Muscle layer of colon (tissue), 2 donors: ENCODE data around the gene HNRNPK.
A peak's percentile ranks its signal among the peaks of the same experiment; 100 is the strongest.

Experiments used
- H3K27ac ChIP-seq: one replicate; pipeline ENCODE4 v1.7.0; 2013; ENCODE audit warnings: low read depth, mild to moderate bottlenecking, low read length, moderate library complexity
- H3K27me3 ChIP-seq, 2 donors: one replicate each; pipeline ENCODE4 v1.7.0; 2013; ENCODE audit warnings: low read length in 2 of 2, mild to moderate bottlenecking in 2 of 2; ENCODE audit not compliant: insufficient read depth in 2 of 2, control insufficient read depth in 1 of 2
- H3K36me3 ChIP-seq: one replicate; pipeline ENCODE4 v1.7.0; 2013; ENCODE audit warnings: mild to moderate bottlenecking, low read length; ENCODE audit not compliant: insufficient read depth
- H3K4me1 ChIP-seq: one replicate; pipeline ENCODE4 v1.7.0; 2013; ENCODE audit warnings: mild to moderate bottlenecking, low read length; ENCODE audit not compliant: insufficient read depth
- H3K4me3 ChIP-seq, 2 donors: one replicate each; pipeline ENCODE4 v1.7.0; 2013; ENCODE audit warnings: low read length in 2 of 2, low read depth in 1 of 2, mild to moderate bottlenecking in 1 of 2, moderate library complexity in 1 of 2
- H3K9ac ChIP-seq: one replicate; pipeline ENCODE4 v1.7.0; 2013; ENCODE audit warnings: low read length
- H3K9me3 ChIP-seq: one replicate; pipeline ENCODE4 v1.7.0; 2013; ENCODE audit warnings: mild to moderate bottlenecking, low read length
- donor health status: abdominal sarcoma.
- donor health status: Adenocarcinoma of cecum.

Gene HNRNPK

GRCh38 chr9:83930881-83931280 is 49.1 kb downstream of the HNRNPK start:
- H3K27ac ChIP-seq: no peak overlapping the region
- H3K36me3 ChIP-seq: no peaks in the 10 kb centered on the region
- no peak overlapping the region for H3K4me3 ChIP-seq
- no peak overlapping the region for H3K9ac ChIP-seq
- H3K4me1 ChIP-seq: peaks cover 3% of the 10 kb centered on the region
- no peaks in the 10 kb centered on the region for H3K27me3 ChIP-seq
- H3K9me3 ChIP-seq: no peaks in the 10 kb centered on the region

DNA sequence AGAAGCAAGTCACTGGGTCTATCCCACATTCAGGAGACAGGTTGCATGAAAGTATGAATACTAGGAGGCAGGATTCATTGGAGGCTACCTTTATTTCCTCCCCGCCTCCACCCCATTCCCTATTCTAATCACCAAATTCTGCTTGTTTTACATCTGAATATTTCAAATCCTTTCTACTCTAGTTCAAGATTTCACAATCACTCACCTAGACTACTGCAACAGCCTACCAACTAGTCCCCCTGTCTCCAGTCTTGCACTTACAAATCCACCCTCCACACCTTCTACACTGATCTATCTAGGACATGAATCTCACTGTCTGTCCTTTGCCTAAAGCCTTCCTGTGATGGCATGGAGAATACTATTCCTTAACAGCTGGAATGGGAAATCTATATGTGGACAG is 52.4 kb downstream of the HNRNPK start:
- Histone ChIP-seq H3K27ac (no peak overlapping the region), H3K36me3 (no peaks in the 10 kb centered on the region), H3K9ac (no peak overlapping the region), H3K9me3 (no peaks in the 10 kb centered on the region), H3K4me1 (no peaks in the 10 kb centered on the region), H3K4me3 (no peak overlapping the region), H3K27me3 (no peaks in the 10 kb centered on the region)

- H3K4me1 ChIP-seq: peaks cover 9% of the 10 kb centered on the region
- H3K4me3 ChIP-seq: peak within 1 kb of the TSS; percentile 58 to 70
- peak within 1 kb of the TSS; percentile 73 for H3K27ac ChIP-seq
- peak within 1 kb of the TSS; percentile 31 for H3K9ac ChIP-seq
- no peaks in the 10 kb centered on the region for H3K36me3 ChIP-seq
- no peaks in the 10 kb centered on the region for H3K27me3 ChIP-seq
- H3K9me3 ChIP-seq: no peaks in the 10 kb centered on the region
Observed at GRCh38 chr9:83920927-83921707, 58.9 kb downstream of the HNRNPK start, which contains the start of gene KIF27. Gene KIF27, minus strand, starts transcription at chr9:83921432. Its CDS starts 5,841 bp downstream, at chr9:83915591.

GRCh38 chr9:83920469-83920926 is 59.5 kb downstream of the HNRNPK start:
- H3K4me3 ChIP-seq: peak overlapping the region; percentile 58 to 70
- no peaks in the 10 kb centered on the region for H3K9me3 ChIP-seq
- no peaks in the 10 kb centered on the region for H3K27me3 ChIP-seq
- peak overlapping the region; percentile 73 for H3K27ac ChIP-seq
- H3K36me3 ChIP-seq: no peaks in the 10 kb centered on the region
- peak overlapping the region; percentile 8 for H3K9ac ChIP-seq
- H3K4me1 ChIP-seq: peaks cover 9% of the 10 kb centered on the region

DNA sequence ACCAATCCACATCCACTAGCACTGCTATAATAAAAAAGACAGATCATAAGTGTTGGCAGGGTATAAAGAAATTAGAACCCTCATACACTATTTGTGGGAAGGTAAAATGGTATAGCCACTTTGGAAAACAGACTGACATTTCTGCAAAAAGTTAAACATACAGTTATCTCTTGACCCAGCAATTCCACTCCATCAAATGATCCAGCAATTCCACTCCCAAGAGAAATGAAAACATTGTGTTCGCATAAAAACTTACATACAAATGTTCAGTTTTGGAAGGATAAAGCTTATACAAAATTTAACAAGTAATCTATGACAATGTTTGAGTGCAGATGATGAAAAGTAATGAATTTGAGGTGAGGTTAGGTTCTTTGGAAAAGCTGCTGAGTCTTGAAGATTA is 60.9 kb downstream of the HNRNPK start:
- no peaks in the 10 kb centered on the region for H3K36me3 ChIP-seq
- peaks cover 9% of the 10 kb centered on the region for H3K4me1 ChIP-seq
- no peaks in the 10 kb centered on the region for H3K9me3 ChIP-seq
- no peak overlapping the region for H3K4me3 ChIP-seq
- no peaks in the 10 kb centered on the region for H3K27me3 ChIP-seq
- H3K9ac ChIP-seq: no peak overlapping the region
- H3K27ac ChIP-seq: no peak overlapping the region
